ENCODE measurements around the gene TNPO2.

DNA sequence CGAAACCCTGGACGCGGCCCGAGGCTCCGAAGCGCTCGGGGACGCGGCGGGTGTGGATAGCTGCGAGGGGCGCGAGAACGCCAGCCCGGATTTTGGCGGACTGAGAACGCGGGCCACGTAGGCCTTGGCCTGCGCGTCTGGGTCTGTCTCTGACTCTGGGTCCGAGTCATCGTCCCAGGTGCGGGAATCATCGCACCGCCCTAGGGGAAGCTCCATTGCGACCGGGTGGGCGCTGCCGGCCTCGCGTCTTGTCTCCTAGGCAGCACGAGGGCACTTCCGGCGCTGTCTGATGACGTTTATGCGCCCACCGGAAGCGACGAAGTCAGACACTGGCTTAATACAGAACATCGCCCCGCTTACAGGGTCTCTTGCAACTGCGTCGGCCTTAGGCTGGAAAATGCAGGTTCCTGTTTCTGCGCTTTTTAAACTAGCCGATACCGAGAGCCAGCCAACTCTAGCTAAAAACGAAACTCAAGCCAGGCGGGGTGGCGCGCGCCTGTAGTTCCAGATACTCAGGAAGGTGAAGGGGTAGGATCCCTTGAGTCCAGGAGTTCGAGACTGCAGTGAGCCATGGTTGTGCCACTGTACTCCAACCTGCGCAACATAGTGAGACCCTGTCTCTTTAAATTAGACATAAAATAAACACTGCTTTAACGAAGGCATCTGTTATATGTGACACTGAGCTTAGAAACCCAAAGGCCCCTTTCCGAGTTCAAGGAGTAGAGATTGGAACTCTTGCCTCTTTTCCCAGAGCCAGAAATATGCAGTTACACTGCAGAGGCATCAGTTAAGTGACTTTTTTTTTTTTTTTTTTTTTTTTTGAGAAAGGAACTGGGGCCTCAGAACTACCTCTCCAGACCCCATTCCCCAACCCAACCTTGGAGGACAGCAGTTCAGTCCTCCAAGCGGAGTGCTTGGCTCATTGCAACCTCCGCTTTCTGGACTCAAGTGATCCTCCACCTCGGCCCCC is 27.1 kb downstream of the TNPO2 start, which contains the start of gene FBXW9:
- TF ChIP-seq, protein P1, sequence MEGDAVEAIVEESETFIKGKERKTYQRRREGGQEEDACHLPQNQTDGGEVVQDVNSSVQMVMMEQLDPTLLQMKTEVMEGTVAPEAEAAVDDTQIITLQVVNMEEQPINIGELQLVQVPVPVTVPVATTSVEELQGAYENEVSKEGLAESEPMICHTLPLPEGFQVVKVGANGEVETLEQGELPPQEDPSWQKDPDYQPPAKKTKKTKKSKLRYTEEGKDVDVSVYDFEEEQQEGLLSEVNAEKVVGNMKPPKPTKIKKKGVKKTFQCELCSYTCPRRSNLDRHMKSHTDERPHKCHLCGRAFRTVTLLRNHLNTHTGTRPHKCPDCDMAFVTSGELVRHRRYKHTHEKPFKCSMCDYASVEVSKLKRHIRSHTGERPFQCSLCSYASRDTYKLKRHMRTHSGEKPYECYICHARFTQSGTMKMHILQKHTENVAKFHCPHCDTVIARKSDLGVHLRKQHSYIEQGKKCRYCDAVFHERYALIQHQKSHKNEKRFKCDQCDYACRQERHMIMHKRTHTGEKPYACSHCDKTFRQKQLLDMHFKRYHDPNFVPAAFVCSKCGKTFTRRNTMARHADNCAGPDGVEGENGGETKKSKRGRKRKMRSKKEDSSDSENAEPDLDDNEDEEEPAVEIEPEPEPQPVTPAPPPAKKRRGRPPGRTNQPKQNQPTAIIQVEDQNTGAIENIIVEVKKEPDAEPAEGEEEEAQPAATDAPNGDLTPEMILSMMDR (IDR thresholded peaks at IDR 0.05) = no peak
- TF ChIP-seq TEAD4 (CRISPR knock-in tag; IDR thresholded peaks at IDR 0.05) = no peak
- TF ChIP-seq, protein P2, sequence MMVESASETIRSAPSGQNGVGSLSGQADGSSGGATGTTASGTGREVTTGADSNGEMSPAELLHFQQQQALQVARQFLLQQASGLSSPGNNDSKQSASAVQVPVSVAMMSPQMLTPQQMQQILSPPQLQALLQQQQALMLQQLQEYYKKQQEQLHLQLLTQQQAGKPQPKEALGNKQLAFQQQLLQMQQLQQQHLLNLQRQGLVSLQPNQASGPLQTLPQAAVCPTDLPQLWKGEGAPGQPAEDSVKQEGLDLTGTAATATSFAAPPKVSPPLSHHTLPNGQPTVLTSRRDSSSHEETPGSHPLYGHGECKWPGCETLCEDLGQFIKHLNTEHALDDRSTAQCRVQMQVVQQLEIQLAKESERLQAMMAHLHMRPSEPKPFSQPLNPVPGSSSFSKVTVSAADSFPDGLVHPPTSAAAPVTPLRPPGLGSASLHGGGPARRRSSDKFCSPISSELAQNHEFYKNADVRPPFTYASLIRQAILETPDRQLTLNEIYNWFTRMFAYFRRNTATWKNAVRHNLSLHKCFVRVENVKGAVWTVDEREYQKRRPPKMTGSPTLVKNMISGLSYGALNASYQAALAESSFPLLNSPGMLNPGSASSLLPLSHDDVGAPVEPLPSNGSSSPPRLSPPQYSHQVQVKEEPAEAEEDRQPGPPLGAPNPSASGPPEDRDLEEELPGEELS (CRISPR knock-in tag; IDR thresholded peaks at IDR 0.05) = no peak
- no peak for TF ChIP-seq ZNF121 (CRISPR knock-in tag; IDR thresholded peaks at IDR 0.05)
- no peak for TF ChIP-seq NFYB (CRISPR knock-in tag; conservative IDR thresholded peaks at IDR 0.05; ENCODE audit: low read depth)
- peak; percentile 64; the same call in 1 of the 2 replicates for TF ChIP-seq RELA (CRISPR knock-in tag; IDR thresholded peaks at IDR 0.05; ENCODE audit: borderline replicate concordance)
- TF ChIP-seq GABPB1 (CRISPR knock-in tag; IDR thresholded peaks at IDR 0.05) = peak; percentile 84
- TF ChIP-seq NFE2L1 (CRISPR knock-in tag; IDR thresholded peaks at IDR 0.05) = no peak
- TF ChIP-seq, protein P3, sequence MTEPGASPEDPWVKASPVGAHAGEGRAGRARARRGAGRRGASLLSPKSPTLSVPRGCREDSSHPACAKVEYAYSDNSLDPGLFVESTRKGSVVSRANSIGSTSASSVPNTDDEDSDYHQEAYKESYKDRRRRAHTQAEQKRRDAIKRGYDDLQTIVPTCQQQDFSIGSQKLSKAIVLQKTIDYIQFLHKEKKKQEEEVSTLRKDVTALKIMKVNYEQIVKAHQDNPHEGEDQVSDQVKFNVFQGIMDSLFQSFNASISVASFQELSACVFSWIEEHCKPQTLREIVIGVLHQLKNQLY (CRISPR knock-in tag; IDR thresholded peaks at IDR 0.05) = no peak
- peak; percentile 60; the same call in 1 of the 2 replicates for TF ChIP-seq ZNF671 (CRISPR knock-in tag; IDR thresholded peaks at IDR 0.05)
- TF ChIP-seq, protein P4, sequence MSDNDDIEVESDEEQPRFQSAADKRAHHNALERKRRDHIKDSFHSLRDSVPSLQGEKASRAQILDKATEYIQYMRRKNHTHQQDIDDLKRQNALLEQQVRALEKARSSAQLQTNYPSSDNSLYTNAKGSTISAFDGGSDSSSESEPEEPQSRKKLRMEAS (CRISPR knock-in tag; IDR thresholded peaks at IDR 0.05) = peak; percentile 75; the same call in 1 of the 2 replicates

Measured in WTC11 (cell line).